Neutrophil (primary cell): ENCODE results near the gene PID1.

Source experiments
- H3K27ac ChIP-seq: fragments of 200-600 bp; sonication (generic); 2 replicates; pipeline ENCODE4 v1.5.1; 2016; ENCODE audit warnings: mild to moderate bottlenecking, moderate library complexity
- H3K27me3 ChIP-seq: fragments of 200-600 bp; sonication (generic); 2 replicates; pipeline ENCODE4 v1.6.0; 2016; ENCODE audit warnings: mild to moderate bottlenecking
- H3K36me3 ChIP-seq: fragments of 200-600 bp; sonication (generic); 2 replicates; pipeline ENCODE4 v1.5.1; 2017
- H3K4me1 ChIP-seq, 2 experiments: fragments of 200-600 bp in 1 of 2; sonication (generic) in 1 of 2; 1 replicate in 1 of 2; 2 replicates in 1 of 2; pipeline versions ENCODE4 v1.5.1 to v1.6.1; 2013 to 2016; ENCODE audit warnings: low read depth in 1 of 2, low read length in 1 of 2, mild to moderate bottlenecking in 1 of 2, moderate library complexity in 1 of 2; ENCODE audit not compliant: control insufficient read depth in 1 of 2, insufficient read depth in 1 of 2
- H3K4me3 ChIP-seq, 2 experiments: fragments of 200-600 bp in 1 of 2; sonication (generic) in 1 of 2; 1 replicate in 1 of 2; 2 replicates in 1 of 2; pipeline ENCODE4 v1.5.1; 2013 to 2016; ENCODE audit warnings: low read depth in 1 of 2, low read length in 1 of 2, mild to moderate bottlenecking in 1 of 2, moderate library complexity in 1 of 2
- H3K9me3 ChIP-seq: fragments of 200-600 bp; sonication (generic); 2 replicates; pipeline ENCODE4 v1.5.1; 2016
- CTCF ChIP-seq: fragments of 200-600 bp; sonication (generic); IDR thresholded peaks from 2 replicates; pipeline ENCODE4 v1.5.1; 2016; ENCODE audit warnings: antibody characterized with exemption

PID1 gene

DNA sequence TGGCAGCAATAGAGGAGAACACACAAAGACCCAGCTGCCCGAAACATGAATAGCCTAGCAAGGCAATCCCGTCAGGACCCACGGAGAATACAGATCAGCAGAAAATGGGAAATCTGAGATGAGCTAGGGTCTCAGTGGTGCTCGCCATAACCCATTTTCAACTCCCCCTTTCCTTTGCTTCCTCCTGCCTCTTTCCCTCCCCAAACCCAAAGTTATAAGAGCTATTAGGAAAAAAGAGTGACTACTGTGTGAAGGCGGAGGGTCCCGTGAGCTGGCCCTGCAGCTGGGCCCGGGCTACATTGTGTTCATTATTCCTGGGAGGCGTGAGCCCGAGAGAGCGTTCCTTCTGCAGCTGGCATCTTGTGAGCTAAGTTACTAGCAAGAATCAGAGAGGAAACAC is 118.4 kb downstream of the PID1 start:
- Histone ChIP-seq H3K4me3 (no peak overlapping the region), H3K27me3 (no peaks in the 10 kb centered on the region), H3K36me3 (no peaks in the 10 kb centered on the region), H3K4me1 (no peaks in the 10 kb centered on the region), H3K27ac (no peak overlapping the region), H3K9me3 (no peaks in the 10 kb centered on the region)
- no peak for TF ChIP-seq CTCF

GRCh38 chr2:229150317-229150716 is 120.8 kb downstream of the PID1 start:
- no peaks in the 10 kb centered on the region for H3K4me1 ChIP-seq
- no peak overlapping the region for H3K27ac ChIP-seq
- no peaks in the 10 kb centered on the region for H3K9me3 ChIP-seq
- TF ChIP-seq CTCF, result no peak
- H3K4me3 ChIP-seq, result no peak overlapping the region
- H3K27me3 ChIP-seq, result no peaks in the 10 kb centered on the region
- H3K36me3 ChIP-seq, result no peaks in the 10 kb centered on the region

- no peak for TF ChIP-seq CTCF
- Histone ChIP-seq H3K4me3 (no peak overlapping the region), H3K27me3 (no peaks in the 10 kb centered on the region), H3K4me1 (no peaks in the 10 kb centered on the region), H3K36me3 (no peaks in the 10 kb centered on the region), H3K27ac (no peak overlapping the region), H3K9me3 (no peaks in the 10 kb centered on the region)
These were observed 129.6 kb downstream of the PID1 start for GRCh38 chr2:229141424-229142025.

DNA sequence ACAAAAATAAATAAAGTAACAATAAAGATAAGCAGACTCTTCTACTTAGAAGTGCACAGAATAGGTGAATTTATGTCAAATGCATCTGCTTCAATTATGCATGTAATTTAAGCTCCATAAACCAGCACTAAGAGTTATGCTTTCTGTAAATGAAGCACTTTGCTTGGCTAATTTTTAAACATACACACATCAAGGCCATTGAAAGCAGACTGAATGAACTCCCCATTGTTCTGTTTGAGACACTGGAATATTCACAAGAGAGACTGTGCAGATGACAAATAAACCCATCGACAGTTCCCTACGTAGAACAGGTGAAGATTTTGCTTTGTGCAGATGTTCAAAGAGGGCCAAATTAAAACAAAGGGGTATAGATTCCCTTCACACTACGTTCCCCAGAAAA is 133.4 kb downstream of the PID1 start:
- no peak for TF ChIP-seq CTCF
- Histone ChIP-seq H3K27me3 (no peaks in the 10 kb centered on the region), H3K9me3 (no peaks in the 10 kb centered on the region), H3K36me3 (no peaks in the 10 kb centered on the region), H3K4me1 (no peaks in the 10 kb centered on the region), H3K4me3 (no peak overlapping the region), H3K27ac (no peak overlapping the region)

DNA sequence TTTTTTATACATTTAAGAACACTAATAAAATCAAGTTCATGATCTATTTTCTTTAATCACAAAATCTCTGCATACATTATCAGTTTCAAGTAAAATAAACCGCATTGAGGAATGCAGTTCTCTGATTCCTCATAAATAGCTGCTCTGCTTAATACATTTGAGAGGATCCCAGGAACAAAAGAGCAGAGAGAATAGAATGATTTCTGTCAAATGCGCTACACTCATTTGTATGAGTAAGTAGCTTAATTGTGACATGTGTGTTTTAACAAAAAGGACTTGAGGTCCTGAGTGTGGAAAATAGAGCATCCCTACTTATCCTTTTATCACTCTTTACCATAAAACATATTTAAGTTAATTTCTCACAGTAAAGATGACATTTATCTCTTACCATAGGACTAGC is 134.0 kb downstream of the PID1 start:
- Histone ChIP-seq H3K36me3 (no peaks in the 10 kb centered on the region), H3K4me1 (no peaks in the 10 kb centered on the region), H3K4me3 (no peak overlapping the region), H3K9me3 (no peaks in the 10 kb centered on the region), H3K27ac (no peak overlapping the region), H3K27me3 (no peaks in the 10 kb centered on the region)
- TF ChIP-seq CTCF, result no peak
